Measurements from ENCODE around the gene ITPR1. TPM values are rescaled to one million over a fixed set of nuclear protein-coding genes. Genes with fewer than 3 reads are reported as not detected.

ITPR1 gene
- total and polyA plus RNA-seq, 2 experiments from 2014 or later: 6.8 to 21.0 TPM

- no peak for TF ChIP-seq EZH2phosphoT487 (IDR thresholded peaks at IDR 0.05; ENCODE audit: unreplicated experiment)
Observed at GRCh38 chr3:4864503-4864902, 371.4 kb downstream of the ITPR1 start (continued).

GRCh38 chr3:4865714-4866113 lies 372.6 kb downstream of the ITPR1 start:
- H4K20me1 ChIP-seq (replicated peaks; ENCODE audit: insufficient read depth): no peaks in the 10 kb centered on the region
- H3K4me3 ChIP-seq: no peak overlapping the region
- H3K4me1 ChIP-seq (ENCODE audit: insufficient read depth): peaks cover 8% of the 10 kb centered on the region; the same call in 1 of the 2 replicates
- Mint-ChIP-seq H3K36me3 (ENCODE audit: low read depth) (peaks cover 4% of the 10 kb centered on the region; the same call in 1 of the 3 replicates), H3K27ac (no peak overlapping the region), H3K4me1 (peaks cover 3% of the 10 kb centered on the region; the same call in 1 of the 3 replicates), H3K27me3 (ENCODE audit: insufficient read depth, low read depth, poor library complexity) (peaks cover 13% of the 10 kb centered on the region), H3K4me3 (no peak overlapping the region), H3K9me3 (peaks cover 7% of the 10 kb centered on the region)
- TF ChIP-seq EZH2phosphoT487 (IDR thresholded peaks at IDR 0.05; ENCODE audit: unreplicated experiment): no peak
- no peak for TF ChIP-seq CREB1 (CRISPR knock-in tag; IDR thresholded peaks at IDR 0.05; ENCODE audit: low read depth)
- TF ChIP-seq JUNB (IDR thresholded peaks at IDR 0.05; ENCODE audit: unreplicated experiment): no peak
- TF ChIP-seq ZNF331 (CRISPR knock-in tag; IDR thresholded peaks at IDR 0.05; ENCODE audit: low read depth): no peak
- TF ChIP-seq ZNF114 (CRISPR knock-in tag; IDR thresholded peaks at IDR 0.05): no peak
- TF ChIP-seq STAT1 (IDR thresholded peaks at IDR 0.05; ENCODE audit: unreplicated experiment): no peak
- TF ChIP-seq, protein P1, sequence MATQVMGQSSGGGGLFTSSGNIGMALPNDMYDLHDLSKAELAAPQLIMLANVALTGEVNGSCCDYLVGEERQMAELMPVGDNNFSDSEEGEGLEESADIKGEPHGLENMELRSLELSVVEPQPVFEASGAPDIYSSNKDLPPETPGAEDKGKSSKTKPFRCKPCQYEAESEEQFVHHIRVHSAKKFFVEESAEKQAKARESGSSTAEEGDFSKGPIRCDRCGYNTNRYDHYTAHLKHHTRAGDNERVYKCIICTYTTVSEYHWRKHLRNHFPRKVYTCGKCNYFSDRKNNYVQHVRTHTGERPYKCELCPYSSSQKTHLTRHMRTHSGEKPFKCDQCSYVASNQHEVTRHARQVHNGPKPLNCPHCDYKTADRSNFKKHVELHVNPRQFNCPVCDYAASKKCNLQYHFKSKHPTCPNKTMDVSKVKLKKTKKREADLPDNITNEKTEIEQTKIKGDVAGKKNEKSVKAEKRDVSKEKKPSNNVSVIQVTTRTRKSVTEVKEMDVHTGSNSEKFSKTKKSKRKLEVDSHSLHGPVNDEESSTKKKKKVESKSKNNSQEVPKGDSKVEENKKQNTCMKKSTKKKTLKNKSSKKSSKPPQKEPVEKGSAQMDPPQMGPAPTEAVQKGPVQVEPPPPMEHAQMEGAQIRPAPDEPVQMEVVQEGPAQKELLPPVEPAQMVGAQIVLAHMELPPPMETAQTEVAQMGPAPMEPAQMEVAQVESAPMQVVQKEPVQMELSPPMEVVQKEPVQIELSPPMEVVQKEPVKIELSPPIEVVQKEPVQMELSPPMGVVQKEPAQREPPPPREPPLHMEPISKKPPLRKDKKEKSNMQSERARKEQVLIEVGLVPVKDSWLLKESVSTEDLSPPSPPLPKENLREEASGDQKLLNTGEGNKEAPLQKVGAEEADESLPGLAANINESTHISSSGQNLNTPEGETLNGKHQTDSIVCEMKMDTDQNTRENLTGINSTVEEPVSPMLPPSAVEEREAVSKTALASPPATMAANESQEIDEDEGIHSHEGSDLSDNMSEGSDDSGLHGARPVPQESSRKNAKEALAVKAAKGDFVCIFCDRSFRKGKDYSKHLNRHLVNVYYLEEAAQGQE (IDR thresholded peaks at IDR 0.05; ENCODE audit: unreplicated experiment): no peak
- peaks cover 31% of the 10 kb centered on the region for H3K27me3 ChIP-seq (ENCODE audit: insufficient read depth)
- no peaks in the 10 kb centered on the region for H3K36me3 ChIP-seq (ENCODE audit: insufficient read depth)
- no peaks in the 10 kb centered on the region for H3K9me2 ChIP-seq (ENCODE audit: insufficient read depth)
- peaks cover 9% of the 10 kb centered on the region; the same call in 1 of the 2 replicates for H3F3A ChIP-seq (replicated peaks; ENCODE audit: low read depth)
- H2AFZ ChIP-seq: no peak overlapping the region
- DNase-seq (ENCODE audit: low spot score) (no peak), ATAC-seq (no peak)
- H3K4me2 ChIP-seq: no peak overlapping the region
- no peak overlapping the region for H3K27ac ChIP-seq (ENCODE audit: low read depth)
- no peaks in the 10 kb centered on the region for H3K79me2 ChIP-seq (replicated peaks; ENCODE audit: insufficient read depth)

DNA sequence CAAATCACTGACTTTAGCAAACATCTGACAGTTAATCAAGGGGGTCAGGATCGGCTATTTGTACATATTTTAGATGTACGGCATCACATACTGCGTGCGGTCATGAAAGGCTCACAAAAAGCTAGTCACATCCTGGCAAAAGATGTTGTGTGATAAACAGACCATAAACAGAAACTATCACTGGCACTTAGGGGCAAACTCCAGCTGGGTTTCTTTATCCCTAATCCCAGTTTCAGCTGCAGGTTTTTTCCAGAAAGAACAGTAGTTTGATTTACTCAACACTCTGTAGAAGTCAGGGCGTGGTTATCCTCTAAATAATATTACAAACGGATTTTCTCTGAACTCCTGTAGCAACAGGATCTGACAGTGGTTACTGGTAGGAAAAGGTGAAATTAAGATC lies 373.7 kb downstream of the ITPR1 start:
- H3K9me2 ChIP-seq (ENCODE audit: insufficient read depth): no peaks in the 10 kb centered on the region
- no peak overlapping the region for H3K4me3 ChIP-seq
- Mint-ChIP-seq H3K4me1 (peaks cover 3% of the 10 kb centered on the region; the same call in 1 of the 3 replicates), H3K36me3 (ENCODE audit: low read depth) (no peaks in the 10 kb centered on the region), H3K4me3 (no peak overlapping the region), H3K27ac (no peak overlapping the region), H3K27me3 (ENCODE audit: insufficient read depth, low read depth, poor library complexity) (peaks cover 13% of the 10 kb centered on the region), H3K9me3 (peaks cover 2% of the 10 kb centered on the region; the same call in 1 of the 3 replicates)
- H3K4me2 ChIP-seq: no peak overlapping the region
- H3F3A ChIP-seq (replicated peaks; ENCODE audit: low read depth): peaks cover 9% of the 10 kb centered on the region; the same call in 1 of the 2 replicates
- TF ChIP-seq ZNF114 (CRISPR knock-in tag; IDR thresholded peaks at IDR 0.05) (no peak), ETS1 (IDR thresholded peaks at IDR 0.05) (no peak), EZH2 (IDR thresholded peaks at IDR 0.05; ENCODE audit: low read depth, unreplicated experiment) (no peak), CREB1 (CRISPR knock-in tag; IDR thresholded peaks at IDR 0.05; ENCODE audit: low read depth) (no peak), ZNF331 (CRISPR knock-in tag; IDR thresholded peaks at IDR 0.05; ENCODE audit: low read depth) (no peak), JUNB (IDR thresholded peaks at IDR 0.05; ENCODE audit: unreplicated experiment) (no peak)
- TF ChIP-seq, protein P1 (IDR thresholded peaks at IDR 0.05; ENCODE audit: unreplicated experiment): no peak
- TF ChIP-seq, protein P2, sequence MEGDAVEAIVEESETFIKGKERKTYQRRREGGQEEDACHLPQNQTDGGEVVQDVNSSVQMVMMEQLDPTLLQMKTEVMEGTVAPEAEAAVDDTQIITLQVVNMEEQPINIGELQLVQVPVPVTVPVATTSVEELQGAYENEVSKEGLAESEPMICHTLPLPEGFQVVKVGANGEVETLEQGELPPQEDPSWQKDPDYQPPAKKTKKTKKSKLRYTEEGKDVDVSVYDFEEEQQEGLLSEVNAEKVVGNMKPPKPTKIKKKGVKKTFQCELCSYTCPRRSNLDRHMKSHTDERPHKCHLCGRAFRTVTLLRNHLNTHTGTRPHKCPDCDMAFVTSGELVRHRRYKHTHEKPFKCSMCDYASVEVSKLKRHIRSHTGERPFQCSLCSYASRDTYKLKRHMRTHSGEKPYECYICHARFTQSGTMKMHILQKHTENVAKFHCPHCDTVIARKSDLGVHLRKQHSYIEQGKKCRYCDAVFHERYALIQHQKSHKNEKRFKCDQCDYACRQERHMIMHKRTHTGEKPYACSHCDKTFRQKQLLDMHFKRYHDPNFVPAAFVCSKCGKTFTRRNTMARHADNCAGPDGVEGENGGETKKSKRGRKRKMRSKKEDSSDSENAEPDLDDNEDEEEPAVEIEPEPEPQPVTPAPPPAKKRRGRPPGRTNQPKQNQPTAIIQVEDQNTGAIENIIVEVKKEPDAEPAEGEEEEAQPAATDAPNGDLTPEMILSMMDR (conservative IDR thresholded peaks at IDR 0.05; ENCODE audit: low read depth in 2 of 2): no peak
- H3K4me1 ChIP-seq (ENCODE audit: insufficient read depth): peaks cover 8% of the 10 kb centered on the region; the same call in 1 of the 2 replicates
- H2AFZ ChIP-seq: no peak overlapping the region
- H4K20me1 ChIP-seq (replicated peaks; ENCODE audit: insufficient read depth): no peaks in the 10 kb centered on the region
- no peak for ATAC-seq
- no peaks in the 10 kb centered on the region for H3K36me3 ChIP-seq (ENCODE audit: insufficient read depth)
- H3K79me2 ChIP-seq (replicated peaks; ENCODE audit: insufficient read depth): no peaks in the 10 kb centered on the region
- peaks cover 31% of the 10 kb centered on the region for H3K27me3 ChIP-seq (ENCODE audit: insufficient read depth)
- DNase-seq (ENCODE audit: low spot score): no peak
- H3K27ac ChIP-seq (ENCODE audit: low read depth): no peak overlapping the region

All from GM23338 (cell line).